Activated T-cell treated with anti-CD3 and anti-CD28 coated beads for 1 hour (primary cell): ENCODE measurements around the gene ZNF804A.
"Not testable (repeated sequence)": the region's sequence is repeated elsewhere in the genome, so short reads cannot be mapped to it uniquely, and the experiment has no call there.

Experiments used
- DNase-seq: peaks from one replicate; pipeline ENCODE4 v3.0.0-alpha.2; 2020; ENCODE audit warnings: low read depth

ZNF804A gene

DNA sequence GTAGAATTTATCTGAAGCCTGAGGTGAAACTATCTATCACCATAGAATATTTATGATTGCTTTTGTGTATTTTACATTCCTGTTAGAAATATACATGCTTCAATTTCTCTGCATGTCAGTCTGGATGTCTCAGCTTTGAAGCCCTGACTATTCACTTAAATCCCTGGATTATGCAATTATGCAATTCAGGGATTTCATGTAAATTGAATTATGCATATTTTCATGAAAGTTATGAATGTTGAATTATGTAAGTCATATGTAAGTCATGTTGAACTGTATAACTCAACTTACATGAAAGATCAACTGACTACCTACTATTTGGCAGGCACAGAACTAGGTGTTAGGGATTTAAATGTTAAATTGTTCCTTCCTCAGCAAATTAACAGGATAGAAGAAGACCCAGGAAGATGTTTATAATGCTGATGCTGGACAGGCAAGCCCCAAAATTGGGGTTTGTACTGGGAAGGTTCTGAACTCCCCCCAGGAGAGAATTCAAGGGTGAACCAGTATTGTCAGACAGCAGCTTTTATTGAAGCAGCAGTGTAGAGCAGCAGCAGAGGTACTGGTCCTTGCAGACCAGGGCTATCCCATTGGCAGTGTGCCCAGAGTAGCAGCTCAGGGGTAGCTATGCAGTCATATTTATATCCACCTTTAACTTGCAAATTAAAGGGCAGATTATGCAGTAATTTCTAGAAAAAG, 236.5 kb downstream of the ZNF804A start:
- DNase-seq: no peak

DNA sequence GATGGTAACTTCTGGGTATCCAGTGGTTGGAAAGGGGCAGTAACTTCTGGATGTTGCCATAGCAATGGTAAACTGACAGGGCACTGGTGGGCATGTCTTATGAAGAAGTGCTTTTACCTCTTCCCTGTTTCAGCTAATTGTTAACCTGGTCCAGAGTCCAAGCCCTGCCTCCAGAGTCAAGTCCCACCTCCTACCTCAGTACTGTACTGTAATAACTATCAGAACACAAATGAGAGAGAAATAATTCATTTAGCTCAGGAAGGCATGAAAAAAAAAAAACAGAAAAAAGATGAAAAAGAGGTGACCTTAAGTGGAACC, 237.0 kb downstream of the ZNF804A start:
- DNase-seq: no peak

DNA sequence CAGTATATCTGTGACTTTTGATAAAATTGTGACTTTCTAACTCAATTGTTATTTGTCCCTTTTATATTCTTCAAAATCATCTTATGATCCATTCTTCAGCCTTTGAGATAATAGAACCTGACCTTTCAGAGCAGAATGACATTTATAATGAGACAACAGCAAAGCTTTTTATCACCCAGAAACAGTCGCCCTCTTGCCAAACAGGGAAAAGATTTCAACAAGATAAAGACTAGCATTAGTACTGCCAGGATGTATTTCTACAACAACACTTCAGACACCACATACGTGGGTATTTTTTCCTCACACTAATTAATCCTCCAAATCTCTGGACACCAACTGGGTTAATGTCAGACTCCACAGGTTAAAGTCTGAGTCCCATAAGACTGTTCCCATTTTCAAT, 249.0 kb downstream of the ZNF804A start:
- no peak for DNase-seq

DNA sequence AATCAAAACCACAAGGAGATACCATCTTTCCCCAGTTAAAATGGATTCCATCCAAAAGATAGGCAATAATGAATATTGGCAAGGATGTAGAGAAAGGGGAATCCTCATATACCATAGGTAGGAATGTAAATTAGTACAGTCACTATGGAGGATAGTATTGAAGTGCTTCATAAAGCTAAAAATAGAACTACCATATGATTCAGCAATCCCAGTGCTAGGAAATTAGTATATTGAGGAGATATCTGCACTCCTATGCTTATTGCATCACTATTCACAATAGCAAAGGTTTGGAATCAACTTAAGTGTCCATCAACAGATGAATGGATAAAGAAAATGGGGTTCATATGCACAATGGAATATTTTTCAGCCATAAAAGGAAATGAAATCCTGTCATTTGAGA, 251.2 kb downstream of the ZNF804A start:
- no peak for DNase-seq

DNA sequence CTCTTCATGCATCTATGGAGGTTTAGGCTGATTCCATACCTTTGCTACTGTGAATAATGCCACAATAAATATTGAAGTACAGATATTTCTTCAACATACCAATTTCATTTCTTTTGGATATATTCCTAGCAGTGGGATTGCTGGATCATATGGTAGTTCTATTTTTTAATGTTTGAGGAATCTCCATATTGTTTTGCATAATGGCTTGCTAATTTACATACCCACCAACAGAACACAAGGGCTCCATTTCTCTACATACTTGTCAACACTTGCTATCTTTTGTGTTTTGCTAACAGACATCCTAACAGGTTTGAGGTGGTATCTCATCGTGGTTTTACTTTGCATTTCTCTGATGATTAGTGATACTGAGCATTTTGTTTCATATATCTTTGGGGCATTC, 253.2 kb downstream of the ZNF804A start:
- no peak for DNase-seq

DNA sequence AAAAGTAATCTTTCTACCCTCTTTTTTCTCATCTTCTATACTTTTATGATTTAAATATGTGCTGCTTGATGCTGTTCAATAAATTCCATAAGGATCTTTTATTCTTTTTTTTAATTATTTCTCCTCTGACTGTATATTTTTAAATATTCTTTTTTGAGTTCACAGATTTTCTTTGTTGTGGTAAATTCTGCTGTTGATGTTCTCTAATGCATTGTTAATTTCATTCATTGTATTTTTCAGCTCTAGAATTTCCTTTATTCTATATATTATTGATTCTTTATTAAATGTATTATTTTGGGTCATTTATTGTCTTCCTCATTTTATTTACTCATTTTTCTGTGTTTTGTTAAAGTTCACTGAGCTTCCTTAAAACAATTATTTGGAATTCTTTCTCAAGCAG, 260.9 kb downstream of the ZNF804A start:
- no peak for DNase-seq

DNA sequence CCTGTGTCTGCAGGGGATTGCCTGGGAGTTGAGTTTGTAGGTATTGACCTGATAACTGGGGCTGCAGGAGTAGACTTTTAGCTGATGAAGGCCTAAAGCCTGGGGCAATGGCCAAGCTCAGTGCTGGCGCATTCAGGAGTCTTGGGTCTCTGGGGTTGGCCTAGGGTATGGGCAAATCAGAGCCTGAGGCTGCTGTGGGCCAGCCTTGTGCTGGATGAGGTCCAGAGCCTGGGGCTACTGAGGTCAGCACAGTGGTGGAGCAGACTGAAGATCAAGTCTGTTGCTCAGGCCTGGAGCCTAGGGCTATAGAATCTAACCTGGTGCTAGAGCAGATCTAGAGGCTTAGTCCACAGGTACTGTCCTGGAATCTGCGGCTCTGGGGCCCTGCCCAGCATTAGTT, 262.4 kb downstream of the ZNF804A start:
- no peak for DNase-seq

DNA sequence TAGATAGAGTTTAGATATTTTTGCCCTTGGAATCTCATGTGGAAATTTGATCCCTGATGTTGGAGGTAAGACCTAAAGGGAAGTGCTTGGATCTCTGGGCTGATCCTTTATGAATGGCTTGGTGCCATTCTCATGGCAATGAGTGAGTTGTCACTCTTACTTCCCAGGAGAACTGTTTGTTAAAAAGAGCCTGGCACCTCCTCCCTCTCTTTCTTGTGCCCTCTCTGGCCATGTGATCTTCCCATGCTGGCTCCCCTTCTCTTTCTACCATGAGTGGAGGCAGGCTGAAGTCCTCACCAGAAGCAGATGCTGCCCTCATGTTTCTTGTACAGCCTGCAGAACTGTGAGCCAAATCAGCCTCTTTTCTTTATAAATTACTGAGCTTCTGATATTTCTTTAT, 276.9 kb downstream of the ZNF804A start:
- no peak for DNase-seq

DNA sequence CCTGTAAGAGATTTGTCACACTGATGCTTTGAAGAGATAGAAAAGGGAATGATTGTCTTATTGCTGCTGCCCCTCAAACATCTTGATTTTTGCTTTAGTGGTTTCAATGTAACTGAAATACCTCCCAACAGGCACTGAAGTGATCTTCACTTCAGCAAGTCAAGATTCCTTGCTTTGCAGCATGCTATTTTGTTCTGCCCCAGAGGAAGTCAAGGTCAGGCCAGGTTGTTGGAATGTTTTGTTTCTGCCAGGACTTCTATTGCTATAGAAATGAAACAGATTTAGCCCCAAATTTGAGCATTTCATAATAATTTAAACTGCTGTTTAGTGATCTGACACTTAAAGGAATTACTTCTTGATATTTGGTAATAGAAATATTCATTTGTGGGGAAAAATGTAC, 277.6 kb downstream of the ZNF804A start:
- no peak for DNase-seq

DNA sequence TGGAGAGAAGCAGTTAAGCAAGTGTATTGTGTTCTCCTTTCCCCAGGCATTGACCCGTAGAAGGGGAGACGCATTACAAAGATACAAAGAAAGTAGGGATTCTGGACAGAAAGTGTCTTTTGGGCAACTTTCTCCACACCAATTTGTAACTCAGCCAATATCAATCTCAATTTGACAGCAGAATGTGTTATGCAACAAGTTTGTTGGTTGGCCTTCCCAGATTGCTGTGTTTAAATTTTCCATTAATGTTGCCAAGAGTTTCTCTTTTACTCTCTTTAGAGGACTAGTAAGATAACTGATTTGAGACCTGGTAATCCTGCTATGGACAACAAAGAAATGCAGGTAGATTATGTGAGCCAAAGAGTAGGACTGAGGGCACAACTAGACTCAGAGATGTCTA, 279.6 kb downstream of the ZNF804A start:
- DNase-seq: no peak

DNA sequence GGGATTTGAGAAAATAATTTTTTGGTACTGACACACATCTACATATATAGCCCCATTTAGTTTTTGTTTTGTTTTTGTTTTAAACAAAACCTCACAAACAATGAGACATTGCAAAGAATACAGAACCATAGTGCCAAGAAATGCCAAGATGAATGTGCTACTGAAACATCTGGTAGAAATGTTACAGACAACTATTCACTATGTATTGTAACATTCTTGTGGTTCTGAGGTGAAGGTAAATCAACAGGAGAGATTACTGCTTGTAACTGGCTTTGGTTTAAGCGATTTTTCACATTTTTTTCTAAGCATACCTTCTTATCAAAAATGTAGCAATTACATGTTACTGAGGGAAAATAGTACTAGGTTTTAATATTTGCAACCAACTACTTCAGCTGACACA, 281.3 kb downstream of the ZNF804A start:
- DNase-seq: no peak

DNA sequence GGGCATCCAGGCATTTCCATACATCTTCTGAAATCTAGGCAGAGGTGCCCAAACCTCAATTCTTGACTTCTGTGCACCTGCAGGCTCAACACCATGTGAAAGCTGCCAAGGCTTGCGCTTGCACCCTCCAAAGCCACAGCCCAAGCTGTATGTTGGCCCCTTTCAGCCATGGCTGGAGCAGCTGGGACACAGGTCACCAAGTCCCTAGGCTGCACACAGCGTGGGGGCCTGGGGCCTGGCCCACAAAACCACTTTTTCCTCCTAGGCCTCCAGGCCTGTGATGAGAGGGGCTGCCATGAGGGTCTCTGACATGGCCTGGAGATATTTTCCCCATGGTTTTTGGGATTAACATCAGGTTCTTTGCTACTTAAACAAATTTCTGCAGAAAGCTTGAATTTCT, 288.3 kb downstream of the ZNF804A start:
- DNase-seq: not testable (repeated sequence)

DNA sequence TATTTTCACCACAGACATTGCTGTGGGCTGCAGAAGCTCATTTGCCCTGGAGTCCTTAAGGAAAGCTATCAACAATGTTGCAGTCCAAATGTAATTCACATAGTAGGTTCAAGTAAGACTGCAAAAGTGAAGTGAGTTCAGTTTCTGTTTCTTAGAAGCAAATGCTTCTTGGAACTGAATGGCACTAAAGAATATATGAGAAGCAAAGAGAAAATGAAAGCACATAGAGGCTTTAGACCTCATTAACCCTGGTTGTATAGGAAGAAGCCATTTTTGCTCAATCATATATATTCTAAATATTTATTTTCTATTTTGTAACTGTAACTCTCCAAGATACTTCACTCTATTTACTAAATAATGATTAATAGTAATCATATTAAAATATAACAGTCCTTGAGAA, 292.0 kb downstream of the ZNF804A start:
- DNase-seq: no peak

DNA sequence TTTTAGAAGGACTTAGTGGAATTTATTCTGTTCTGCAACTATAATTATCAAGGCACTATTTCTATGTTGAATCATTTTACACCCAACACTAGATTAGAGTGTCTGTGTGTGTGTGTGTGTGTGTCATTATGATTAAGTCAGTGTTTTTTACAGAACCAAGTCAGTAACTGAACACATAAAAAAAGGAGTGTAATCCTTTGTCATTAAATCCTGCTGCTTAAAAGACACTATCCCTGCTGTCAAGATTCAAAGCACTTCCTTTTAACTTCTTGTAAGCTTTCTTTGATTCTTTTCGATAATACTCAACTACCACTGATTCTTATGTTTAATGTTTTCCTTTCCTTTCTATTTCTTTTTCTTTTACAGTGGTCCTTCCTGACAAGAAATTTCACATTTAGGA, 306.7 kb downstream of the ZNF804A start:
- no peak for DNase-seq

DNA sequence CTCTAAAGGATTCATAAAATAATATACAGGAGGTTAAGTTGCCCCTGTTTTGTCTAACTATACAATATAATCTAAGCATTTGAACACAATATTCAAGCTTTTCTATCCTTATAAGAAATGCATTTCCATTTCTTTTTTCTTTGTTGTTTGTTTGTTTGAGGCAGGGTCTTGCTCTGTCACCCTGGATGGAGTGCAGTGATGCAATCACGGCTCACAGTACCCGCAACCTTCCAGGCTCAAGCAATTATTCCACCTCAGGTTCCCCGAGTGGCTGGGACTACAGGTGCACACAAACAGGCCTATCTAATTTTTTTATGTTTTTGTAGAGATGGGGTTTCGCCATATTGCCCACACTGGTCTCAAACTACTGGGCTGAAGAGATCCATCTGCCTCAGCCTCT, 307.8 kb downstream of the ZNF804A start:
- no peak for DNase-seq

DNA sequence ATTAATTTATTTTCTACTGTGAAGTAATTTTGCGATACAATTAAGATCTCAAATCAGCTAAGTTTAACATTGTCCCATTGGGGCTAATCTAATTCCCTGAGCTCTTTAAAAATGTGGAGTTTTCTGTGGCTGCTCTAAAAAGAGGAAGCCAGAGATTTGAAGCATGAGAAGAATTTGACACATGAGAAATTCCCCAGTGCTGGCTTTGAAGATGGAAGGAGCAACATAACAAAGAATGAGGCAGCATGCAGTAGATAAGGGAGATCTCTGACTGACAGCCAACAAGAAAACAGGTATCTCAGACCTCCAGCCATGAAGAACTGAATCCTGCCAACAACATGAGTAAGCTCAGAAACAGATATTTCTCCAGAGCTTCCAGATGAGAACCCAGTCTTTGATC, 308.4 kb downstream of the ZNF804A start:
- no peak for DNase-seq

DNA sequence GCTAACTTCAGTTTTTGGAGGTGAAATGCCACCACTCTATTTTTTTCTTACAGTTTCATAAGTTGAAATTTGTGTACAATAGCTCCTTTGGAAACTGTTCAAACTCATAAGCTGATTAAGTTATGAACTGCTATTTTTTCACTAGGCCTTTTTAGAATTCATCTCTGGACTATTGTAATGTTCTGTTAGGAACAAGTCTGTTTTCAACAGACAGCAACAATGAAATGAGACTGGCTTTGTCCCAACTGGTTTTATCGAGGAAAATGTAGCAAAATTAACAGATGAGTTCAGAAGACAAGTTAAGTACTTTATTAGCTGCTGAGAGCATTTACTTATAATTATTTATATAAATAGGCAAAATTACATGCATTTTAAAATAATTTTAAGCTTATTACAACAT, 310.6 kb downstream of the ZNF804A start:
- DNase-seq: no peak

DNA sequence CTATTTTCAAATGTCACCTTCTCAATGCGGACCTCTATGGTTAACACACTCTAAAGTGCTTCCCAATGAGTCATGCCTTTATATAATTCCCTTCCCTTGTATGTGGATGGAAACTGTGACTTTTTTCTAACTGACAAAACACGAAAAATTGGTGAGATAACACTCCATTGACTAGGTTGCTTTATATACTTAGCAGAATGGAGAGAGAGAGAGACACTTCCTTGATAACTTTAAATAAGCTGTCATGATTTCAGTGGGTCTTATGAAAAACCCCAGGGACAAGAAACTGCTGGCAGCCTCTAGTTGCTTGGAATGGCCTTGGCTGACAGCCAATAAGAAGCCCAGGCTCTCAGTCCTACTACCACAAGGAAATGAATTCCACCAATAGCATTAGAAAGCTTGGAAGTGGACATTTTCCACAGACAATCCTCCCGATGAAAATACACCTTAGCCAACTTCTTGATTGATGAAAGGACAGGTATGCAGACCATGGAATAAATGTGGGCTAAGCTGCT, 322.2 kb downstream of the ZNF804A start:
- DNase-seq: no peak

DNA sequence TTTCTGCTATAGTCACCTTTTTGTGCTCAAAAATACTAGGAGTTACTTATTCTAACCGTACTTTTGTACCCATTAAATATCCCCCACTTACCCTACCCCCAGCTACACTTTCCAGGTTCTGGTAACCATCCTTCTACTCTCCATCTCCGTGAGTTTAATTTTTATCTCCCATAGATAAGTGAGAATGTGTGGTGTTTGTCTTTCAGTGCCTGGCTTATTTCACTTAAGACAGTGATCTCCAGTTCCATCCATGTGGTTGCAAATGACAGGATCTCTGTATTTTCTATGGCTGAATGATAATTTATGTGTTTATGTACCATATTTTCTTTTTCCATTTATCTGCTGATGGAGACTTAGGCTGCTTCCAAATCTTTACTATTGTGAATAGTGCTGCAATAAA, 323.3 kb downstream of the ZNF804A start:
- no peak for DNase-seq

DNA sequence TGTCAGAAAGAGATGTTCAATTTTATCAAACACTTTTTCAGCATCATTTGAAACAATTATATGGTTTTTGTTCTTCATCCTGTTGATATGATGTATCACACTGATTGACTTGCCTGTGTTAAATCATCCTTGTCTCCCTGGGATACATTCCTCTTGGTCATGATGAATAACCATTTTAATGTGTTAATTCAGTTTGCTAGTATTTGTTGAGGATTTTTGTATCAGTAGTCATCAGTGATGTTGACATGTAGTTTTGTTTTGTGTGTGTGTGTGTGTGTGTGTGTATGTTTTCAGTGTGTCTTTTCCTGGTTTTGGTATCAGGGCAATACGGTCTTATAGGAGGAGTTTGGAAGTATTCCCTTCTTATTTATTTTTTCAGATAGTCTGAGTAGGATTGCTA, 325.4 kb downstream of the ZNF804A start:
- no peak for DNase-seq

DNA sequence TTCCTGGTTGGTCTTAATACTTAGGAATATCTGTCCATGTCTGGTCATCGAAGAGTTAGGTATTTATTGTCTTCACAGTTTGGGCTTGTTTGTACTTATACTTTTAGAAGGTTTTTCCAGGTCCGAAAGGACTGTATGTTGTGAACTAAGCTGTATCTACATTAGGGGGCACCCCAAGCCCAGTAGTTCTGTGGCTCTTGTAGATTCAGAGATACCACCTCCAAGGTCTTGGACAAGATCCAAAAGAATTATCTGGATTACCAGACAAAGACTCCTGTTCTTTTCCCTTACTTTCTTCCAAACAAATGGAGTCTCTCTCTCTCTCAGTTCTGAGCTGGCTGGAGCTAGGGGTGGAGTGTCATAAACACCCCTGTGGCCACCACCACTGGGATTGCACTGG, 328.7 kb downstream of the ZNF804A start:
- no peak for DNase-seq

DNA sequence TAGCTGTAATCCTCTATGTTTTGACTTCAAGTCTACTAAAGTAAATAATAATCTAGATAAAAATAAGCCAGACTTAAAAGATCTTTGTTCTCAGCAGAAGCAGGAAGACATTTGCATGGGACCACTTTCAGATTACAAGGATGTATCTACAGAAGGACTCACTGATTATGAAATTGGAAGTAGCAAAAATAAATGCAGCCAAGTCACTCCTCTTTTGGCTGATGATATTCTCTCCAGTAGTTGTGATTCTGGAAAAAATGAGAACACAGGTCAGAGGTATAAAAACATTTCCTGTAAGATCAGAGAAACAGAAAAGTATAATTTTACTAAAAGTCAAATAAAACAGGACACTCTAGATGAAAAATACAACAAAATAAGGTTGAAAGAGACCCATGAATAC, 338.4 kb downstream of the ZNF804A start:
- DNase-seq: no peak

DNA sequence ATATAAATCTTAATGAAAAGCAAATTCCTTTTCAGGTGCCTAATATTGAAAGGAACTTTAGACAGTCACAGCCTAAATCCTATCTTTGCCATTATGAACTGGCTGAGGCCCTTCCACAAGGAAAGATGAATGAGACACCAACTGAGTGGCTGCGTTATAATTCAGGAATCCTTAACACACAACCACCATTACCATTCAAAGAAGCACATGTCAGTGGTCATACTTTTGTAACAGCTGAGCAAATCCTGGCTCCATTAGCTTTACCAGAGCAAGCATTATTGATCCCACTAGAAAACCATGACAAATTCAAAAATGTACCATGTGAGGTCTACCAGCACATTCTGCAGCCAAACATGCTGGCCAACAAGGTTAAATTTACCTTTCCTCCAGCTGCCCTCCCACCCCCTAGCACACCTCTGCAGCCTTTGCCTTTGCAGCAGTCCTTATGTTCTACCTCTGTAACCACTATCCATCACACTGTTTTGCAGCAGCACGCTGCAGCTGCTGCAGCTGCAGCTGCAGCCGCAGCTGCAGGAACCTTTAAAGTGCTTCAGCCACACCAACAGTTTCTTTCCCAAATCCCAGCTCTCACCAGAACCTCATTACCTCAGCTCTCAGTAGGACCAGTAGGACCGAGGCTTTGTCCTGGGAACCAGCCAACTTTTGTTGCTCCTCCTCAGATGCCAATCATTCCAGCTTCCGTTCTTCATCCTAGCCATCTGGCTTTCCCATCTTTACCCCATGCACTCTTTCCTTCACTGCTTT, 340.1 kb downstream of the ZNF804A start:
- no peak for DNase-seq

DNA sequence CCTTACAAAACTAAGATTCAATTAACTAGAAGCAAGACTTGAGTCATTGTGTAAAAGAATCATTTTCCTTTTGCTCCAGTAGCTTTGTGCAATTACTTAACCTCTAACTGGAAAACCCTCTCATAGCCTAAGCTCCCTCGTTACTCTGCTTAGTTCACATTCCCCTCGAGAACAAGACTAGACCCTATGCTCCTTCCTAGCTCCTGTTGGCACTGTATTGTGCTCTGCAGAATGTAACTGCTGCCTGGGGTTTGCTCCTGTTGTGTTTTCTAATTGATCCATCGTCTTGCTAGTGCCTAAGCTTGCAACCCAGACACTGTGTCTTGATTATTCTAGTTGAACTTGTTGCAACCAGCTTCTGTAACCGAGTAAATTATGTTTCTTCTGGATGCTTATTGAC, 347.0 kb downstream of the ZNF804A start:
- no peak for DNase-seq
